ENCODE data around the gene FRMD4A.

GRCh38 chr10:13853854-13854253, 476.9 kb downstream of the FRMD4A start:
- TF ChIP-seq ZSCAN29 (IDR thresholded peaks at IDR 0.05), result no peak
- TF ChIP-seq, protein P1, sequence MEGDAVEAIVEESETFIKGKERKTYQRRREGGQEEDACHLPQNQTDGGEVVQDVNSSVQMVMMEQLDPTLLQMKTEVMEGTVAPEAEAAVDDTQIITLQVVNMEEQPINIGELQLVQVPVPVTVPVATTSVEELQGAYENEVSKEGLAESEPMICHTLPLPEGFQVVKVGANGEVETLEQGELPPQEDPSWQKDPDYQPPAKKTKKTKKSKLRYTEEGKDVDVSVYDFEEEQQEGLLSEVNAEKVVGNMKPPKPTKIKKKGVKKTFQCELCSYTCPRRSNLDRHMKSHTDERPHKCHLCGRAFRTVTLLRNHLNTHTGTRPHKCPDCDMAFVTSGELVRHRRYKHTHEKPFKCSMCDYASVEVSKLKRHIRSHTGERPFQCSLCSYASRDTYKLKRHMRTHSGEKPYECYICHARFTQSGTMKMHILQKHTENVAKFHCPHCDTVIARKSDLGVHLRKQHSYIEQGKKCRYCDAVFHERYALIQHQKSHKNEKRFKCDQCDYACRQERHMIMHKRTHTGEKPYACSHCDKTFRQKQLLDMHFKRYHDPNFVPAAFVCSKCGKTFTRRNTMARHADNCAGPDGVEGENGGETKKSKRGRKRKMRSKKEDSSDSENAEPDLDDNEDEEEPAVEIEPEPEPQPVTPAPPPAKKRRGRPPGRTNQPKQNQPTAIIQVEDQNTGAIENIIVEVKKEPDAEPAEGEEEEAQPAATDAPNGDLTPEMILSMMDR (IDR thresholded peaks at IDR 0.05 in 2 of 3, conservative IDR thresholded peaks at IDR 0.05 in 1 of 3; ENCODE audit: control insufficient read depth in 2 of 3, extremely low read depth in 1 of 3, insufficient read depth in 1 of 3, low read depth in 3 of 3, low read length in 3 of 3), result no peak
- TF ChIP-seq BACH1 (IDR thresholded peaks at IDR 0.05; ENCODE audit: borderline replicate concordance), result no peak

Data from GM12878 (cell line).